HG03095 (cell line): ENCODE data around the gene ZNF827.
A peak's percentile ranks its signal among the peaks of the same experiment; 100 is the strongest.

Experiments
- ATAC-seq: cut with Tn5 transposase; IDR thresholded peaks from one replicate; pipeline ENCODE4 v1.9.1; 2021; ENCODE audit warnings: moderate library complexity; ENCODE audit not compliant: unreplicated experiment

ZNF827 gene

DNA sequence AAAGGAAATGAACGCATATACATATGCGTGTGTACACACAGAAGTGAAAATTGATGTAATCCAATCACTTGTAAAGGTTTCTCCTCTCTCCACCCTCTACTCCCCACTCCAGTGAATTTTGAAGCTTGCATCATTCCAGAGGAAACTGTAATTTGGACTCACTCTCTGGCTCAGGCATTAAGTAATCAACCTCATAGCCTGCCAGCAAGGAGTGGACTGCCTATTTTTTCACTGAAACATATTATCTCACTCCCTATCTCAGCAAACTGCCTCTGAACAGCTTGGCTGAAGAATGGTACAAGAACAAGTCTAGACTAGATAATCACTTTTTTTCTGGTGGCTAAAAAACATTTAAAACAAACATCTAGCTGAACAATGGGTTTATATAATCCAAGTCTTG lies 134.5 kb downstream of the ZNF827 start:
- ATAC-seq: no peak

DNA sequence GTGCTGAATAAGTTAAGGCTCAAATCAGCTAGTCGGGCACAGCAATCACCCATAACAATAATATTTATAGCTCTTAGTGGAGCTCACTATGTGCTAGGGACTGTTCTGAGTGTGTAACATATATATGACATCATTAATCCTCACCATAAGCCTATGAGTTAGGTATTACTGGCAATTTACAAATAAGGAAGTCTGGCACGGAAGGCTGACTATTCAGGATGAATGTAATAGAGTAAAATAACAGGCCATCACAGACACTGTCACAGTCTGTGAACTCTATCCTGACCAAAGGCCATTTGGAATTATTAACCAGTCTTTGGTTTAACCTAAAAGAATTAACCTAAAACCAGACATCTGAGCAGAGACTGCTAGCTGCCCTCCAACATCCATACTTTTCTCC lies 139.4 kb downstream of the ZNF827 start:
- no peak for ATAC-seq

DNA sequence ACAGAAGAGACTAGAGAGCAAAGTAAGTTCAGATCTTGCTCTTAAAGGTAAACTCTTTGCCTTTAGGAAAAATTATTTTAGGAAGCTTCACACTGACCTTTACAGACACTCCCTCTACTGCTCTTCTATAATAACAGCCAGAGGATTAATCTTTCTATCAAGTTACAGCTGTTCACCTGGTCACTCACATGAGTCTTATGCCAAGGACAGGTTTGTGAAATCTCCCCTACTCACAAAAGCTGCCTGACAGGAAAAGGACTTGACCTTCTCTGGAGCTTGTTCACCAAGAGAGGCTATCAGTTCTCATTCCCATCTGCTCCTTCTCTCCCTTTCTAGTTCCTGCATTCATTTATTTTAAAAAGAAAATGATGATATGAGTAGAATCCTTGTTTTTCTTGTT lies 141.3 kb downstream of the ZNF827 start:
- no peak for ATAC-seq

DNA sequence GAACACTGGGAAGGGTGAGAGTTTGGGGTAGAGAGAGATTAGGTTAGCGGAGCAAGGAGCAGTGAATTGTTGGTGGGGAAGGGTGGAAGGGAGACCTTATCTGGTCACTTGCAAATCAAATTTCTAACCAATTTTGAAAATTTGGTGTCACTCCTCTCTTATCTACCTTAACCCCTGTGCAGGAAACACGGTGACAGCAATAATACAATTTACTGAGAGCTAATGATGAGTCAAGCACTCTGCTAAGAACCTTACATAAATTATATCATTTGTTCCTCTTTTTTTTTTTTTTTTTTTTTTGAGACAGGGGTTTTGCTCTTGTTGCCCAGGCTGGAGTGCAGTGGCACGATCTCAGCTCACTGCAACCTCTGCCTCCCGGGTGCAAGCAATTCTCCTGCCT lies 142.3 kb downstream of the ZNF827 start:
- ATAC-seq: no peak

DNA sequence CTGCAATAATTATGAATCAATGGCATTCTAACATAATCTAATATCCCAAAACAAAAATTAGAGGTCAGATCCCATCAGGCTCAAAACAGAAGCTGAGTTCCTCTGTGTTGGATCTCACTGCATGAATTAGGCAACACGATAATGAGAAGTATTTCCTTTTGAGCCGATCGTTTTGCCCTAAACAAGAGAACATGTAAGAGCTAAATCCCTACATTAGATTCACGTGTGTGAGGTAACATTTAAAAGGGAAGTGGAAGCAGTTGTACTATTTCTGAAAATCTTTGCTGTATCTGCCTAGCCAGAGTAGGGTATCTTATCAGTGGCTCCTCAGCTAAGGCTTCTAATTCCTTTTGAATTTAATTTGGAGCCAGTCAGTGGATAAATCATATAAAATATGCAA lies 143.1 kb downstream of the ZNF827 start:
- ATAC-seq: no peak

DNA sequence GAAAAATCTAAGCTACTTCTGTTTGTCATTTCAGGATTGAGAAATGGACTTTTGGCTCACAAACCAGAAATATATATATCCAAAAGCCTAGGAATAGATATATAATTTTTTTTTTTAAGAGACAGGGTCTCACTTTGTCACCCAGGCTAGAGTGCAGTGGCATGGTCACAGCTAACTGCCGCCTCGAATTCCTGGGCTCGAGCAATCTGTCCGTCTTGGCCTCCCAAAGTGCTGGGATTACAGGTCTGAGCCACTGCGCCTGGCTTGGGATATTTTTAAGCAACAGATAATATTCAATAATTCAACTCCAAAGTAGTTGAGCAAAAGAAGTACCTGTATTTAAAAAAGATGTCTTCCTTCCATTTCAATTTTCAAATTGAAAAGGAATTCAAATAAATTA lies 146.2 kb downstream of the ZNF827 start:
- no peak for ATAC-seq

DNA sequence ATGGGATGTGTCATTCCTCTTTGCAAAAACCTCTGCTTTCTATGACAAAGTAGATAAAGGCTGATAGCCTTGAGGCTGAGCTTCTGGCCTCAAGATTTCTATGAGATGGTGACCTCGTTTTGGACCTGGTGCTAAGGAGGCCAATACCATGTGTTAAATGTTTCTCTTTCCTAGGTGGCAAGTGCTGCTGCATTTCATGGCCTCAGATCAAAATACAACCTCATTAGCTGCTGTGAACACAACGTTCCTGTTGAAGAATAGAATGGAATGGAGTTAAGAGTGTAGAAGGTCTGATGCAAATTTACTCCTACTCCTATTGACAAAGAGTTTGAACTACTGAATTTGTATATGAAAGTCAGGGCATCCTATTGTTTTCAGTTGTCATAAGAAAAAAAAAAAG lies 146.6 kb downstream of the ZNF827 start:
- no peak for ATAC-seq

DNA sequence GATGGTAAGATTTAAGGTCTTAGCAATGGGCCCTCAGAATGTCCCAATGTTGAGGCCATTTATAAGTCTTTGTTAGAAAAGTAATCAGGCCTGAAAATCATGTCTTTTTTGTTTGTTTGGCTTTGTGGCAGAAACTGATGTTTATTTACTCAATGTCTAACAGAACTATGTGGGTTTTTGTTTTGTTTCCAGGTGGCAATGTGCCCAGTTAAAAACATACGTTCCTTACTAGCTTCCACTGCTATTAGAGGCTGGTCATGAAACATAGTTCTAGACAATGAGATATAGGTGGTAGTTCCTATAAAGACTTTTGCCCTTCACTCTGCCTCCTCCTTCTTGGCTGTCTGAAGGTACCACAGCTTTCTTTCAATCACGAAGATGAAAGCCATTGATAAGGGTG lies 149.9 kb downstream of the ZNF827 start:
- ATAC-seq: no peak

DNA sequence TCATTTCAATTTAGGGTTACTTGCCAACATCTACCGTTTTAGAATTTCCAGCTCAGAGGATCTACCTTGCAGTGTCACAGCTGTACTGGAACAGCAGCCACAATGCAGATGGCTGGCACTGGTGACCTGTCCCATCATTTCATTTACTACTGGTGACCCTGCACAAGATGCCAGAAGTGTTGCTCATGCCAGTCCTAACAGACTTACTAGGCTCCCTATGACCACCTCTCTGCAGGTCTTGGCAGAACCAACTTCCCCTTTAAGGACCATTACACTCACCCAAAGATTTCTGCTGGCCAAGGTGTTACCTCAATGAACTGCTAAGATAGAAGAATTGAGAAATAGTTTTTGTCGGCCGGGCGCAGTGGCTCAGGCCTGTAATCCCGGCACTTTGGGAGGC lies 151.8 kb downstream of the ZNF827 start:
- no peak for ATAC-seq

DNA sequence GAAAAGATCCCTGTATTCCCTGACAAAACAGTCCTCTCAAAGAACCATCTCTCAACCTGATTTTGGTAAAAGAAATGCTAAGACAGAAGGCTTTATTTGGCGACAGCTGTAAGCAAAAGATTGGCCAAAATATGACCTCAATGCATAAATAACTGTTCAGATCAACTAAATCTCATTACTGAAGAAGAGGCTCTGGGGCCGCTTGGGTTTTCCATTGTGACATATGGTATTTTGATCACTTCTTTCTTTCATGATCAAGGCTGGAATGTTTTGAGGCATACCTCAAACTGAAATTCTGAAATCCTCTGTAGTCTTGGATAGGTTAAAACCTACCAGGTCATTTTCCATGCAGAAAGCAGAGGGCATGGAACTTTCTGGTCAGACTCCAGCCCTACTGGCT lies 152.4 kb downstream of the ZNF827 start:
- no peak for ATAC-seq

DNA sequence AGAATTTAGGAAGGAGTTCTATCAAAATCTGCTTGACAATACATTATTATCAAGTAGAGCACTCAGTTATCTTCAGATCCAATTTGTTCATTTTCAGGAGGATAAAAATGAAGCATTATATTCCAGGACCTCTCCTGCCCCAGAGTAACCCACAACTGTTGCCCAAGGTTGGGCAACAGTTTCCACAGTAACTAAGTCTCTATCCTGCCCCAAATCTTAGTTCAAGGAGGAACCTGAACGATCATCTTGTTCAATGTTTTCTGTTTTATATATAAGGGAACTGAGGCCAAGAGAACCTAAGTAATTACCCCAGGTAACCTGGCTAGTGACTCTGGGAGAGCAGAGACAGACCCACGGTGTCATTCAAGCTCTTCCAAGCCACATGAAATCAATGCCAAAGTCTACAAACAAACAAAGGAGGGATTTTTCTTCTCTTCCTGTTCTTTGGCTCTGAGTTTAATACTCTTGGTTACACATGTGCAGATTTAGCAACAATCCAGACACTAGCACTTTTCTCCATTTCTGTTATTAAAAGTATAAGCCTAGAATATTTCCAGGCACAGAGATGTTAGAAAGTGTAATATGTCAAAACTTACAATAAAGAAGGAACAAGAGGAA lies 153.1 kb downstream of the ZNF827 start:
- no peak for ATAC-seq

DNA sequence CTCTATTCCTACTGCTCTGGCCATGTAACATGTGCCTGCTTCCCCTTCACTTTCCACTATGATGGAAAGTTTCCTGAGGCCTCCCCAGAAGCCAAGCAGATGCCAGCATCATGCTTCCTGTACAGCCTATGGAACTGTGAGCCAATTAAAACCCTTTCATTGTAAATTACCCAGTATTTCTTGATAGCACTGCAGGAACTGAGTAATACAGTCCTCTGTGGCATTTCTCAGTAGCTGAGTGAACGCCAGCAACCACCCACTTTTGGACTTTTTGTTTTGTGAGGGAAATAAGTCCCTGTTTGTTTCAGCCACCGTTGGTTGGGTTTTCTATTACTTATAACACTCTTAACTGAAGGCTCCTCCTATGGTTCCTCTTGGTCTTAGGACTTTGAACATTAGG lies 154.6 kb downstream of the ZNF827 start:
- ATAC-seq: no peak

DNA sequence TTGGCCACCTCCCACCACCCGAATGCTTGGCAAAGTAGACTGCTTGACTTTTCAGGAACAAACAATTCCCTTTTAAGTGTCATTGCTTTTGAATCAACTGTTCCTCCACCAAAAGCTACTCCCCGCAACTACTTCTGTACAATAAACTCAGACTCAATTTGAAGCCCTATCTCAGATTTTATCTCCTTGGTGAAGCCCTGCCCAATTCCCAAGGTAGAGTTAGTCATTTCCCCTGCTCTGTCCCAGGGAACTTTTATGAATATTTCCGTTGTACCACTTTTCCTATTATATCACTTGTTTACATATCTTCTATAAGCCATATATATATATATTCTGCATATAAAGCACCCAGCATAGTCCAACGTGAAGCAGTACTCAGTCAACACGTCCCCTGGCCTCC lies 155.9 kb downstream of the ZNF827 start:
- ATAC-seq: no peak

DNA sequence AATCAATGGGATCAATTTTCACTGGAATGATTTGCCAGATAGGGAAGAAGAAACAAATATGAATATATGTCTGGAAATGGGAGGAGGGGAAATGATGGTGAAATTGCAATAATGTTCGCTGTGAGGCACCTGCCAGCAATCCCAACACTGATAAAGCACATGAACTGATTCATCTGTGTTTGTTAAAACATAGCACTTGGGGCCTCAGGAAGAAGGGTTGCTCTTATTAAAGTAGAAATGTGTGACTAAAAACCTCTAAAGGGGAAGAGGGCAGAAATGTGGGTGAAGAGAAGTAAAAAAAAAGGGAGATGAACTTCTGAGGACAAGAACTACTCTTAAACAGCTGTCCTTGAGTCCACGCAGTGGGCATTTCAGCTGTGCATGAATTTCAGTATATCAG lies 157.3 kb downstream of the ZNF827 start:
- no peak for ATAC-seq

DNA sequence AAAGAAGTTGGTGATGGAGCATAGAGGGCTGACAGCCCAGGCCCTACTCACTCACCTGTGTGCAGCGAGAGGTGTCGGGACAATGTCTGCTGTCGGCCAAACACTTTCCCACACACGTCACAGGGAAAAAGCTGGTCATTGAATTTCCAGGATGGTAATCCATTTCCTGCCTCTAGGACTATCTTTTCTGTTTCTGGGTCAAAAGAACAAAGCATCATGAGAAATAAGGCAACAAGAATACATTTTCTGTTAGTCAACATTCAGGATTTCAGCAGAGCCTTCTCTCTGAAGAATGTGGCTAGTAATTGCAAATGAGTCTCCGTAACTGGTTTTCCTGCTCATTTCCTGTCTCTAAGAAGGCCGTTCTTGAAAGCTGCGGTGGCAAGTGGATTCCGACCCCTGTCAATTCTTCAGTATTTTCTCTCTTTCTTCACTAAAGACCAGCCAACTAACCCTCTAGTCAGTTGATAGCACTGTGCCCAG lies 159.3 kb downstream of the ZNF827 start:
- ATAC-seq: no peak

DNA sequence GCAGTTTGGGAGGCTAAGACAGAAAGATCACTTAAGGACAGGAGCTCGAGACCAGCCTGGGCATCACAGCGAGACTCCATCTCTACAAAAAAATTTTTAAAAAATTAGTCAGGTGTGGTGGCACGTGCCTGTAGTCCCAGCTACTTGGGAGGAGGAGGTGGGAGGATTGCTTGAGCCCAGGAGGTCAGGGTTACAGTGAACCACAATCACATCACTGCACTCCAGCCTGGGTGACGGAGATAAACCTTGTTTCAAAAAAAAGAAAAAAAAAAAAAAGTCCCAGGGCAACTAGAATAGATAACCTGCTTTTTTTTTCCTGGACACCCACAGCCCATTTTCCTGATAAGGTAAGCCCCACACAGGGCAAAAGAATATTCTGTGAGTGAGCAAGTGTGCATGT lies 162.4 kb downstream of the ZNF827 start:
- ATAC-seq: no peak

DNA sequence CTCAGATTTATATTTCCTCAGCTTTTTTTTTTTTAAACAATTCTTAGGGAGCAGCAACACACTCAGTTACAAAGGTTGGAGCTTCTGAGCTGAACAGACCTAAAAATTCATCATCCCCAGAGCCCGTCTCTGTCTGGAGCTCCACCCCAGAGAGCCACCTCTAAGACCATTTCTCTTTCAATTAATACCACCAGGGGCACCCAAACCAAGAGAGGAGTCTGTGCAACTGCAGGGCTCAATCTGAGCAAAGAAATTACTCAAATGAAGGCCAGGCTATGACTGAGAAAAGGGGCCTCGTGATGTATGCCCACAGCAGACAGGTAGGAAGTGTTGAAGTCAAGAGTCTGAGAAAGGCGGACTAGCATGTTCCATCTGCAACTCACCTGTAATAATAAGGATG lies 163.2 kb downstream of the ZNF827 start:
- no peak for ATAC-seq

DNA sequence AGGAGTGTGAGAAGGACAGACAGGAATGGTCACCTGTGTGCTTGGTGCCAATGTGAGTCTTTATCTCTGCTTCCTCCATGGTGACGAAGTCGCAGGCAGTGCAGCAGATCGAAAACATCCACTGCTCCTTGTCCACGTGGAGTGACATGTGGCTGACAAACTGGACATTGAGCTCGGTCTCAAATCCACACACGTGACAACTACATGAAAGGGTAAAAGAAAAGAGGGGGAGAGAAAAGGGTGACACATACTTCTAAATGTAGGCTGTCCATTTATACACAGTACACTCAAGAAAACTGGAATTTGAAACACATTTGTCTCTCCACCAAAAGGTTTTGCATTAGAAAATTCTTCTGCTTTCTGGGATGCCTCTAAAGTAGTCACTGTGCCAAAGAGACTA lies 164.2 kb downstream of the ZNF827 start:
- no peak for ATAC-seq

DNA sequence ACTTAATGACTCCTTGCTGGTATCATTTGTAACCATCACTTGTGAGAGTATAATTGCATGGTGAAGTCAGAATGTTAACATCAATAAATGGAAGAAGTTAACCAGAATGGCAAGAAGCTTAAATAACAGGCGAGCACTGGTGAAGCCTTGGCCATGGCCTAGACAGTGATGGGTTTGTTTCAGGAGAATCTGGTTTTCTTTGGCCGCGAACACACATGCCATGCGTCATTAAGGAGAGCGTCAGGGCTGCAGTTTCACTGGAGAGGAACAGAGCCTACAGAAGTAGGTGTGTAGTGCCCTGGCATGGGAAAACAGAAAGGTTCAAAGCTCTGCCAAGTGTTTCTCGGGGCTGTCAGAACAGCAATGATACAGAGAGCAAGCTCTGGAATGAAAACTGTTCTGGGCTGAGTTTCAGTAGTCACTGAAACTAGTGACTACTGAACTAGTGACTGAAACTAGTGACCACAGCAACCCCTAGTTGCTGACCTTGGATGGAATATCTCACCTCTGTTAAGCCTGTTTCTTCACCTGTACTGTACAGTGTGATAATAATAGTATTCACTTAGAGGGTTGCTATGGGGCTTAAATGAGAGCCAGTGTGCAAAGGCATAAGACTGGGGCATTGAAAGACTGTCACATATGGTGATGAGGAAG lies 164.9 kb downstream of the ZNF827 start:
- peak; percentile 95 for ATAC-seq

DNA sequence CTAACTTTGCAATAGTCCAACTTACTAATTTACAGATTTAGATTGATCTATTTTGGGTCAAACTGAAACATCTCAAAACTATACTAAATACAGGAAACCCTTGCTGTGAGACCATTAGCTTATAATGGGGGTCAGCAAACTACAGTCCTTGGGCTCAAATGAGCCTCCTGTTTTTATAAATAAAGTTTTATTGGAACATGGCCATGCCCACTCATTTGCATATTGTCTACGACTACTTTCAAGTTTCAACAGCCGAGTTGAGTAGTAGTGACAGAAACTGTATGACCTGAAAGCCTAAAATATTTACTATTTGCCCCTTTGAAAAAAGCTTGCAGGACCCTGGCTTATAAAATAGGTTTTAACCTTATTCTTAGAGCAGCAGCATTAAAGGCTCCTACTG lies 166.3 kb downstream of the ZNF827 start:
- no peak for ATAC-seq

DNA sequence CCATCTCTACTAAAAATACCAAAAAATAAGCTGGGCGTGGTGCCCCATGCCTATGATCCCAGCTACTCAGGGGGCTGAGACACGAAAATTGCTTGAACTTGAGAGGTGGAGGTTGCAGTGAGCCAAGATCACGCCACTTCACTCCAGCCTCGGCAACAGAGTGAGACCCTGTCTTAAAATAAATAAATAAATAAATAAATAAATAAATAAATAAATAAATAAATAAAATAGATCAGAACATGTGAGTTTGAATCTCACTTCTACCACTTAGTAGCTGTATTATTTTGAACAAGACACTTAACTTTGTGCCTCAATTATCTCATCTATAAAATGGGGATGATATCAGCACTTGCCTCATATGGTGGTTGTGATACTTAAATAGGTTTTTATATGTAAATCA lies 168.5 kb downstream of the ZNF827 start:
- no peak for ATAC-seq

DNA sequence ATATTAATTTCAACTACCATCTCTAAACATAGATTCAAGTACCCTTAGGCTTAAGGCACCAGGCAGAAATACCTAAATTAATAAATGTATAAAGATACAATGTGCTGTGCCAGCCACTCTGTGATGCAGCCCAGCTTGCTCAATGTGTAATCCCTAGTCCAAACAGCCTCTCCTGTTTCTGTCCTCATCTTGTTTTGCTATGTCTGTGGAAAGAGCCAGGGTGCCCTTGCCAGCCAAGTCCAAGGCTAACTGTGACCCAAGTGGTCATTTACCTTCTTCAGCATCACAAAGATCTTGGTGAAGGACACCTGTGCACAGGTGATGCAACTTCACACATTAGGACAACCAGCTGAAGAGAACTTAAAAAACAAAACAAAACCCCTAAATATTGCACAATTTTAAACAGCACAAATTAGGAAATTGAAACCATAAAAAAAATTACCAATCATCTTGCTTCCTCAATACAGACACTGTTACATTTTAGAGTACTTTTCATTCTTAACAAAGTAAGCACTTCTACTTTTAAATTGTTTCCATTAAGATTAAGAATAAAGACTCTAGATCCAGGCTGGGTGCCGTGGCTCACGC lies 169.1 kb downstream of the ZNF827 start:
- ATAC-seq: no peak

DNA sequence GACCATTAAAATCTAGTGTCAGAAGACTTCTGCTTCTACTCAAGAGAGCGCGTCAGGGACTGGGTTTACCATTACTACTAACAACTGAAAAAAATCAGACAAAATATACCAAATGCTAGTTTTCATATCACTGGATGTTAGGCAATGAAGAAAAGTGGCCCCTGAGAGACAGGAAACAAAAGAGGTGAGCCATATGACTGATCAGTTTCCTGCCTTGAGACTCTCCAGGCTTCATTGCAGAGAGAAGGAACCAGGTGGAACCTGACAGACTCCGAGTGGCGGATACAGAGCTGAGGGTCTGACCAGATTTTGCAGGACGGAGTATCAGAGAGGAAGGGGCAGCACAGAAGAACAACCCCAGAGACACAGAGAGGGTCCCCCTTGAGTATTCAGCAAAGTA lies 172.3 kb downstream of the ZNF827 start:
- ATAC-seq: no peak
